Adrenal gland (tissue), 5 donors: Measurements from ENCODE around the gene ZNF638.

ENCODE experiments used
- POLR2A ChIP-seq, 2 donors: fragments of 450-650 bp; IDR thresholded peaks; one replicate each; pipeline ENCODE4 v1.6.1; 2017; ENCODE audit warnings: antibody characterized with exemption in 2 of 2, mild to moderate bottlenecking in 2 of 2, moderate library complexity in 1 of 2
- TF ChIP-seq, protein P1 (sequence below), 6 experiments: fragments of 450-650 bp in 4 of 6; fragments of 200-600 bp in 2 of 6; sonication (generic) in 1 of 6; IDR thresholded peaks; 1 replicate in 5 of 6; 2 replicates in 1 of 6; pipeline versions ENCODE4 v1.5.1 to v1.8.0; 2016 to 2021; ENCODE audit warnings: antibody characterized with exemption in 6 of 6, mild to moderate bottlenecking in 2 of 6, moderate library complexity in 1 of 6
- donor health status: DM: no; HTN: no; CAD: no.

DNA sequence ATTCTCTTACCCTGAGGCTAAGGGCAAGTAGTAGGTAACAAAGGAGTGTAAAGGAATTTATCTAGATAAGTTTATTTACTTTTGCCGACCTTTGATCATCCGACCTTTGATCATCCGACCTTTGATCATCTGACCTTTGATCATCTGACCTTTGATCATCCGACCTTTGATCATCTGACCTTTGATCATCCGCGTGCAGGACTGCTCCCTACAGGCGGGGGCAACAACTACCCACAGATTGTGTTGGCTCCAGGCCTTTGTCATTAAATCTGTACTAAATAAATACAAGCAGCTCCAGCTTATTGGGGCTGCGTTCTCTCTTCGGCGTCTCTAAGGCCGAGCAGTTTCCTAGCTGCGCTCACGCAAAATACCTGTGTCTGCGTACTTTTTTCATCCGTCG lies 56.6 kb downstream of the ZNF638 start:
- TF ChIP-seq, protein P1, sequence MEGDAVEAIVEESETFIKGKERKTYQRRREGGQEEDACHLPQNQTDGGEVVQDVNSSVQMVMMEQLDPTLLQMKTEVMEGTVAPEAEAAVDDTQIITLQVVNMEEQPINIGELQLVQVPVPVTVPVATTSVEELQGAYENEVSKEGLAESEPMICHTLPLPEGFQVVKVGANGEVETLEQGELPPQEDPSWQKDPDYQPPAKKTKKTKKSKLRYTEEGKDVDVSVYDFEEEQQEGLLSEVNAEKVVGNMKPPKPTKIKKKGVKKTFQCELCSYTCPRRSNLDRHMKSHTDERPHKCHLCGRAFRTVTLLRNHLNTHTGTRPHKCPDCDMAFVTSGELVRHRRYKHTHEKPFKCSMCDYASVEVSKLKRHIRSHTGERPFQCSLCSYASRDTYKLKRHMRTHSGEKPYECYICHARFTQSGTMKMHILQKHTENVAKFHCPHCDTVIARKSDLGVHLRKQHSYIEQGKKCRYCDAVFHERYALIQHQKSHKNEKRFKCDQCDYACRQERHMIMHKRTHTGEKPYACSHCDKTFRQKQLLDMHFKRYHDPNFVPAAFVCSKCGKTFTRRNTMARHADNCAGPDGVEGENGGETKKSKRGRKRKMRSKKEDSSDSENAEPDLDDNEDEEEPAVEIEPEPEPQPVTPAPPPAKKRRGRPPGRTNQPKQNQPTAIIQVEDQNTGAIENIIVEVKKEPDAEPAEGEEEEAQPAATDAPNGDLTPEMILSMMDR (IDR thresholded peaks at IDR 0.05): no peak
- TF ChIP-seq POLR2A (IDR thresholded peaks at IDR 0.05): no peak
